ENCODE results near the gene KIF19. TPM values are rescaled to one million over a fixed set of nuclear protein-coding genes. Genes with fewer than 3 reads are reported as not detected.

KIF19 gene
- total RNA-seq, 1 experiment from 2014 or later: not detected

GRCh38 chr17:74391771-74392170 is 65.7 kb downstream of the KIF19 start:
- no TSS peak for BruUV-seq (replicated peaks)
- CTCF ChIA-PET: interaction anchor here (0.6 to 0.7 kb wide), 2 partner anchors 12 to 62 kb away, joined by 5 to 13 read pairs; no protein-coding TSS in a partner anchor
- Histone ChIP-seq H3K27ac (ENCODE audit: low read length) (no peak overlapping the region), H3K4me3 (ENCODE audit: low read depth in 2 of 2, low read length in 2 of 2) (no peak overlapping the region), H3K36me3 (ENCODE audit: control insufficient read depth, insufficient read depth, low read length) (no peaks in the 10 kb centered on the region), H3K9me3 (ENCODE audit: control insufficient read depth, insufficient read depth, low read depth, low read length) (no peaks in the 10 kb centered on the region), H3K4me1 (ENCODE audit: control insufficient read depth, insufficient read depth, low read length) (no peaks in the 10 kb centered on the region), H3K27me3 (ENCODE audit: control insufficient read depth, insufficient read depth, low read length) (no peaks in the 10 kb centered on the region)
- in situ Hi-C loops (cut with HindIII; ENCODE audit: low pct_unique_long_range_greater_than_20kb, low sequenced_read_pairs) (no loop called here), intact Hi-C loops (cut with micrococcal nuclease; ENCODE audit: unreplicated experiment) (no loop called here)
- POLR2A ChIA-PET: no interaction called here
- TF ChIP-seq POLR2AphosphoS5 (IDR thresholded peaks at IDR 0.05; ENCODE audit: low read depth, low read length): no peak
- no peak for TF ChIP-seq TCF7L2 (IDR thresholded peaks at IDR 0.05; ENCODE audit: low read depth, low read length)
- no peak for TF ChIP-seq SIN3A (IDR thresholded peaks at IDR 0.05; ENCODE audit: borderline replicate concordance, insufficient read depth, low read depth, low read length)
- no peak for TF ChIP-seq REST (IDR thresholded peaks at IDR 0.05; ENCODE audit: insufficient read depth in 1 of 2, low read depth in 2 of 2, low read length in 1 of 2)
- no peak for DNase-seq (ENCODE audit: low read depth, low spot score)
- no peak for ATAC-seq

- H3K9me3 ChIP-seq (ENCODE audit: control insufficient read depth, insufficient read depth, low read depth, low read length): no peaks in the 10 kb centered on the region
- H3K36me3 ChIP-seq (ENCODE audit: control insufficient read depth, insufficient read depth, low read length): no peaks in the 10 kb centered on the region
- ATAC-seq: no peak
- BruUV-seq (replicated peaks): no TSS peak
- no peaks in the 10 kb centered on the region for H3K4me1 ChIP-seq (ENCODE audit: control insufficient read depth, insufficient read depth, low read length)
- no peak for DNase-seq (ENCODE audit: low read depth, low spot score)
- in situ Hi-C loops (cut with HindIII; ENCODE audit: low pct_unique_long_range_greater_than_20kb, low sequenced_read_pairs) (no loop called here), intact Hi-C loops (cut with micrococcal nuclease; ENCODE audit: unreplicated experiment) (no loop called here)
- ChIA-PET POLR2A (no interaction called here), CTCF (no interaction called here)
- H3K4me3 ChIP-seq (ENCODE audit: low read depth in 2 of 2, low read length in 2 of 2): no peak overlapping the region
- H3K27ac ChIP-seq (ENCODE audit: low read length): no peak overlapping the region
- TF ChIP-seq SIN3A (IDR thresholded peaks at IDR 0.05; ENCODE audit: borderline replicate concordance, insufficient read depth, low read depth, low read length) (no peak), CTCF (IDR thresholded peaks at IDR 0.05) (no peak), REST (IDR thresholded peaks at IDR 0.05; ENCODE audit: insufficient read depth in 1 of 2, low read depth in 2 of 2, low read length in 1 of 2) (no peak)
- H3K27me3 ChIP-seq (ENCODE audit: control insufficient read depth, insufficient read depth, low read length): no peaks in the 10 kb centered on the region
Measured at GRCh38 chr17:74392848-74393247, 66.8 kb downstream of the KIF19 start.
